Measurements from ENCODE around the gene ADAMTS9. TPM values are rescaled to one million over a fixed set of nuclear protein-coding genes. Genes with fewer than 3 reads are reported as not detected.

Gene ADAMTS9
- polyA plus RNA-seq, 2 of the 4 experiments (the other 2 are of a cell fraction): 0.34 to 1.1 TPM

DNA sequence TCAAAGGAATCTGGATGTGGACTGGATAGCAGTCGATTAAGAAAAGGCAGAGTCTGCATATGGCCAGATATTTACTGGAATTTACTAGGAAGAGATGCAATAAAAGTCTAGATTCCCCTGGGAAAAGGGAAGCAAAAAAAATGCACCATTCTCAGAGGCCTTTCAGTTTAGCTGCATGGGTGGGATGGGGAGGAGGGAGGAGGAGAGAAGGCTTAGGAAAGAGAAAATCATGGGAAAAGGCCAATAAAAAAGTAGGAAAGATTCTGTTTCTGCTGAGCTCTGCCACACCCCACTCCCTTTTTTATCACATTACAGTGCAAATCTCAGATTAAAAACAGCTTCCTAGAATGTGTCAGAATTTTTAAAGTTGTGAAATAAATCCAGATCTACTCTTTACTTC, 103.6 kb downstream of the ADAMTS9 start:
- ATAC-seq (no peak), DNase-seq (ENCODE audit: low read depth in 1 of 2, low spot score in 1 of 2) (no peak), FAIRE-seq (no peak)
- TF ChIP-seq, protein P1, sequence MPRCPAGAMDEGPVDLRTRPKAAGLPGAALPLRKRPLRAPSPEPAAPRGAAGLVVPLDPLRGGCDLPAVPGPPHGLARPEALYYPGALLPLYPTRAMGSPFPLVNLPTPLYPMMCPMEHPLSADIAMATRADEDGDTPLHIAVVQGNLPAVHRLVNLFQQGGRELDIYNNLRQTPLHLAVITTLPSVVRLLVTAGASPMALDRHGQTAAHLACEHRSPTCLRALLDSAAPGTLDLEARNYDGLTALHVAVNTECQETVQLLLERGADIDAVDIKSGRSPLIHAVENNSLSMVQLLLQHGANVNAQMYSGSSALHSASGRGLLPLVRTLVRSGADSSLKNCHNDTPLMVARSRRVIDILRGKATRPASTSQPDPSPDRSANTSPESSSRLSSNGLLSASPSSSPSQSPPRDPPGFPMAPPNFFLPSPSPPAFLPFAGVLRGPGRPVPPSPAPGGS (IDR thresholded peaks at IDR 0.05): no peak
- no peak for TF ChIP-seq E2F6 (IDR thresholded peaks at IDR 0.05; ENCODE audit: borderline replicate concordance, low read depth)
- no peak for TF ChIP-seq RCOR1 (IDR thresholded peaks at IDR 0.05; ENCODE audit: low read depth, low read length)
- TF ChIP-seq ATOH8 (CRISPR knock-in tag; IDR thresholded peaks at IDR 0.05; ENCODE audit: low read depth): no peak
- TF ChIP-seq HDAC2 (IDR thresholded peaks at IDR 0.05): no peak
- no peak for TF ChIP-seq RNF2 (IDR thresholded peaks at IDR 0.05; ENCODE audit: borderline replicate concordance, low read depth)
- no peak for TF ChIP-seq HEYL (CRISPR knock-in tag; IDR thresholded peaks at IDR 0.05)
- TF ChIP-seq MYC (IDR thresholded peaks at IDR 0.05; ENCODE audit: borderline replicate concordance, low read length): no peak
- TF ChIP-seq MAZ (IDR thresholded peaks at IDR 0.05; ENCODE audit: borderline replicate concordance, low read depth, low read length): no peak
- TF ChIP-seq MAFK (IDR thresholded peaks at IDR 0.05; ENCODE audit: partially characterized antibody): no peak
- TF ChIP-seq RFX5 (IDR thresholded peaks at IDR 0.05): no peak
- no peak for TF ChIP-seq SREBF2 (IDR thresholded peaks at IDR 0.05)
- no peak for TF ChIP-seq ESRRA (IDR thresholded peaks at IDR 0.05; ENCODE audit: borderline replicate concordance, low read length)
- no peak for TF ChIP-seq CEBPB (IDR thresholded peaks at IDR 0.05)
- TF ChIP-seq NFE2L2 (conservative IDR thresholded peaks at IDR 0.05; ENCODE audit: low read length): no peak
- TF ChIP-seq ZFP36 (IDR thresholded peaks at IDR 0.05; ENCODE audit: borderline replicate concordance, partially characterized antibody): no peak
- no peak for TF ChIP-seq CTCF (IDR thresholded peaks at IDR 0.05)
- TF ChIP-seq PHF8 (IDR thresholded peaks at IDR 0.05; ENCODE audit: borderline replicate concordance, low read depth): no peak
- no peak for TF ChIP-seq PBX3 (IDR thresholded peaks at IDR 0.05)
- no peak overlapping the region for H3K4me3 ChIP-seq
- H3K9me3 ChIP-seq: no peaks in the 10 kb centered on the region
- CTCF ChIA-PET: no interaction called here
- no peak overlapping the region for H3K4me2 ChIP-seq
- WGBS (ENCODE audit: missing lambda C conversion rate): 0% methylated on average over 1 of the region's 1 CpG
- POLR2A ChIA-PET: no interaction called here
- H3K27ac ChIP-seq: no peak overlapping the region
- H3K4me1 ChIP-seq: no peaks in the 10 kb centered on the region

GRCh38 chr3:64578797-64579196, 109.0 kb downstream of the ADAMTS9 start:
- DNase-seq (ENCODE audit: low read depth in 1 of 2, low spot score in 1 of 2): no peak
- 31% methylated on average over 3 of the region's 3 CpGs for WGBS (ENCODE audit: missing lambda C conversion rate)
- Histone ChIP-seq H3K9me3 (no peaks in the 10 kb centered on the region), H3K4me3 (no peak overlapping the region), H3K4me2 (no peak overlapping the region), H3K27ac (no peak overlapping the region), H3K4me1 (no peaks in the 10 kb centered on the region)
- FAIRE-seq: no peak
- CTCF ChIA-PET: no interaction called here
- no peak for ATAC-seq
- no peak for TF ChIP-seq CBX8 (IDR thresholded peaks at IDR 0.05)
- no peak for TF ChIP-seq HOXA7 (CRISPR knock-in tag; IDR thresholded peaks at IDR 0.05)
- TF ChIP-seq GATA3 (IDR thresholded peaks at IDR 0.05; ENCODE audit: borderline replicate concordance): no peak
- no peak for TF ChIP-seq HOXB5 (CRISPR knock-in tag; IDR thresholded peaks at IDR 0.05)
- no peak for TF ChIP-seq CTCF (IDR thresholded peaks at IDR 0.05)
- no peak for TF ChIP-seq MYC (IDR thresholded peaks at IDR 0.05; ENCODE audit: borderline replicate concordance, low read length)
- TF ChIP-seq HOXB13 (CRISPR knock-in tag; IDR thresholded peaks at IDR 0.05; ENCODE audit: low read depth): no peak
- TF ChIP-seq TFCP2L1 (CRISPR knock-in tag; IDR thresholded peaks at IDR 0.05): no peak
- TF ChIP-seq ELK1 (IDR thresholded peaks at IDR 0.05; ENCODE audit: low read depth, low read length): no peak
- TF ChIP-seq CHD2 (IDR thresholded peaks at IDR 0.05; ENCODE audit: low read length, partially characterized antibody): no peak
- POLR2A ChIA-PET: no interaction called here
